ENCODE data around the gene MIGA2. TPM values are rescaled to one million over a fixed set of nuclear protein-coding genes. Genes with fewer than 3 reads are reported as not detected.
A peak's percentile ranks its signal among the peaks of the same experiment; 100 is the strongest.

MIGA2 gene
- total RNA-seq, 1 donor from 2014 or later = 38.3 TPM

DNA sequence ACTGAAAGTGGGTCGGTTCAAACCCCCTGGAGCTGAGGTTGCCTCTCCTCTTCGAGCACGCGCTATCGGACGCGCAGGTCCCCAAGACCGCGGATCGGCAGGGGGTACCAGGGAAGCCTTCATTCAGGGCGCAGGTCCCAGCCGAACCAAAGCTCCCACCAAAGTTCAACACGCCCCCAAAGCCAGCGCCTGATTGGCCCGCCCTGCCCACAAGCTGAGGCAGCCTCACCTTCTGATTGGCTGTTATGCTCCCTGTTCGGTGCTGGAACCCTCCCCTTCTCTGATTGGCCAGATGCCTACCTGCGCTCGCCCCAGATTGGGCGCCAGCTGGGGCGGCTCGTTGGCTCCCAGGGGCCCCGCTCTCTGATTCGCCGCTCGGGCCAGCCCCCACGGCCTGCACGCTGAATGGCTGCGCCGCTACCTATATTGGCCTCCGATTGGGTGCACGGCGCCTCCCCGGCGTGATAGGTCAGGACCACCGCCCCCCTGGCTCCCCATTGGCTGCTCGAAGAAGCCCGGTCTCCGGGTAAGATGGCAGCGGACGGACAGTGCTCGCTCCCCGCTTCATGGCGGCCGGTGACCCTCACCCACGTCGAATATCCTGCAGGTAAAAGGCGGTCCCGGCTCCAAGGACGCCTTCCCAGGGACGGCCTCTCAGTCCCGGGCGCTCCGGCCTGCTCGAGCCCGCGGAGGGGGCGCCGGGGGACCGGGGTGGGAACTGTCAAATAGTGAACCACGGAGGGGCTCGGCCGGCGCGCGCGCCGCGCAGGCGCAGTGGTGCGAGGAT, 44.4 kb downstream of the MIGA2 start, which contains the start of gene DOLPP1:
Gene DOLPP1, plus strand, starts transcription at position 511 of the 787 bp plus-strand sequence. Its CDS starts 21 bp downstream, at position 532.
- peaks cover 36% of the 10 kb centered on the region for H3K4me1 Mint-ChIP-seq
- H3K4me3 Mint-ChIP-seq = peak within 1 kb of the TSS; percentile 95
- DNase-seq (ENCODE audit: low read depth, low spot score) = peak; percentile 96
- TF ChIP-seq, protein P1, sequence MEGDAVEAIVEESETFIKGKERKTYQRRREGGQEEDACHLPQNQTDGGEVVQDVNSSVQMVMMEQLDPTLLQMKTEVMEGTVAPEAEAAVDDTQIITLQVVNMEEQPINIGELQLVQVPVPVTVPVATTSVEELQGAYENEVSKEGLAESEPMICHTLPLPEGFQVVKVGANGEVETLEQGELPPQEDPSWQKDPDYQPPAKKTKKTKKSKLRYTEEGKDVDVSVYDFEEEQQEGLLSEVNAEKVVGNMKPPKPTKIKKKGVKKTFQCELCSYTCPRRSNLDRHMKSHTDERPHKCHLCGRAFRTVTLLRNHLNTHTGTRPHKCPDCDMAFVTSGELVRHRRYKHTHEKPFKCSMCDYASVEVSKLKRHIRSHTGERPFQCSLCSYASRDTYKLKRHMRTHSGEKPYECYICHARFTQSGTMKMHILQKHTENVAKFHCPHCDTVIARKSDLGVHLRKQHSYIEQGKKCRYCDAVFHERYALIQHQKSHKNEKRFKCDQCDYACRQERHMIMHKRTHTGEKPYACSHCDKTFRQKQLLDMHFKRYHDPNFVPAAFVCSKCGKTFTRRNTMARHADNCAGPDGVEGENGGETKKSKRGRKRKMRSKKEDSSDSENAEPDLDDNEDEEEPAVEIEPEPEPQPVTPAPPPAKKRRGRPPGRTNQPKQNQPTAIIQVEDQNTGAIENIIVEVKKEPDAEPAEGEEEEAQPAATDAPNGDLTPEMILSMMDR (conservative IDR thresholded peaks at IDR 0.05) = no peak
- H3K27ac Mint-ChIP-seq (ENCODE audit: unreplicated experiment) = peak within 1 kb of the TSS; percentile 67
- H3K36me3 Mint-ChIP-seq (ENCODE audit: low read depth) = no peaks in the 10 kb centered on the region
- no peaks in the 10 kb centered on the region for H3K9me3 Mint-ChIP-seq
- H3K27me3 Mint-ChIP-seq (ENCODE audit: low read depth) = no peaks in the 10 kb centered on the region

- H3K36me3 Mint-ChIP-seq (ENCODE audit: low read depth) = no peaks in the 10 kb centered on the region
- TF ChIP-seq, protein P1 (conservative IDR thresholded peaks at IDR 0.05) = no peak
- H3K27ac Mint-ChIP-seq (ENCODE audit: unreplicated experiment) = peak overlapping the region; percentile 19
- H3K4me1 Mint-ChIP-seq = peaks cover 36% of the 10 kb centered on the region
- H3K27me3 Mint-ChIP-seq (ENCODE audit: low read depth) = no peaks in the 10 kb centered on the region
- no peak for DNase-seq (ENCODE audit: low read depth, low spot score)
- H3K4me3 Mint-ChIP-seq = peak overlapping the region; percentile 95
- H3K9me3 Mint-ChIP-seq = no peaks in the 10 kb centered on the region
These were observed 45.0 kb downstream of the MIGA2 start for GRCh38 chr9:129081388-129081904.

DNA sequence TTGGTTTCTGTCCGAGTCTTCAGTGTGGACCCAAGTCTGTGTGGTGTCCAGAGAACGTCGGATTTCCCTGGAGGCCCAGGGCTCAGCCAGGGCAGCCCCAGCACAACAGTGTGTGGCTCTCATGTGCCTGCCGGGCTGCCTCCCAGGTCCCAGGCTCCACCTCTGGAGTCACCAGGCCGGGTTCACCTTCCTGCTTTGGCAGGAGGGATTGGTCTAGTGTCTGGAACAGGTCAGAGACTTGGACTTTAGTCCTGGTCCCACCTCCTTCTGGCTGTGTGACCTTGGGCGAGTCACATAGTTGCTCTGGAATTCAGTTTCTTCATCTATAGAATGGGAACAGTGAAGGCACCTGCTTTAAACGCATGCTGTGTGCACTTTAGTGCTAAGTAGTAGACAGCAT, 47.7 kb downstream of the MIGA2 start:
- H3K9me3 Mint-ChIP-seq = no peaks in the 10 kb centered on the region

DNA sequence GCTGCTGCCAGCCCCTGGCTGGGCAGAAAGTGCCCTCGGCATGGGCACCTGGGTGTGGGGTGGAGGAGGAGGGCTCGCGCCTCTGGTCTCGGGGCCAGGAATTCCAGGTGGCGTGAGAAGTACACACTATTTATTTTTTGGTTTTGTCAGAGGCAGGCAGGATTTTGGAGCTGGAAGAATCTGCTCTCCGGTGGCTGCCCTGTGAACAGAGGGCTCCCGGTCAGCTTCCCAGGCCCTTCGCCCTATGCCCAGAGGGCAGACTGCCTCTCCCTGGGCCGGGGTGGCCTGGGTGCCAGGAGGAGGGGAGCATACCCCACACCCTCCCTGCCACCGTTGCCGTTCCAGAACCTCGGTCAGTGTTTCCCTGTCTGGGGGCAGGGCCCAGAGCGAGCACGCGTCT, 52.8 kb downstream of the MIGA2 start:
- Mint-ChIP-seq H3K27ac (ENCODE audit: unreplicated experiment) (no peak overlapping the region), H3K4me1 (peaks cover 4% of the 10 kb centered on the region), H3K9me3 (no peaks in the 10 kb centered on the region), H3K36me3 (ENCODE audit: low read depth) (no peaks in the 10 kb centered on the region), H3K27me3 (ENCODE audit: low read depth) (no peaks in the 10 kb centered on the region), H3K4me3 (no peak overlapping the region)
- TF ChIP-seq, protein P1 (conservative IDR thresholded peaks at IDR 0.05) = no peak
- DNase-seq (ENCODE audit: low read depth, low spot score) = no peak

More for the DNA sequence above, 47.7 kb downstream of the MIGA2 start:
- peaks cover 29% of the 10 kb centered on the region for H3K4me1 Mint-ChIP-seq
- DNase-seq (ENCODE audit: low read depth, low spot score) = no peak
- TF ChIP-seq, protein P1 (conservative IDR thresholded peaks at IDR 0.05) = no peak
- H3K4me3 Mint-ChIP-seq = no peak overlapping the region
- no peak overlapping the region for H3K27ac Mint-ChIP-seq (ENCODE audit: unreplicated experiment)
- no peaks in the 10 kb centered on the region for H3K27me3 Mint-ChIP-seq (ENCODE audit: low read depth)
- no peaks in the 10 kb centered on the region for H3K36me3 Mint-ChIP-seq (ENCODE audit: low read depth)

DNA sequence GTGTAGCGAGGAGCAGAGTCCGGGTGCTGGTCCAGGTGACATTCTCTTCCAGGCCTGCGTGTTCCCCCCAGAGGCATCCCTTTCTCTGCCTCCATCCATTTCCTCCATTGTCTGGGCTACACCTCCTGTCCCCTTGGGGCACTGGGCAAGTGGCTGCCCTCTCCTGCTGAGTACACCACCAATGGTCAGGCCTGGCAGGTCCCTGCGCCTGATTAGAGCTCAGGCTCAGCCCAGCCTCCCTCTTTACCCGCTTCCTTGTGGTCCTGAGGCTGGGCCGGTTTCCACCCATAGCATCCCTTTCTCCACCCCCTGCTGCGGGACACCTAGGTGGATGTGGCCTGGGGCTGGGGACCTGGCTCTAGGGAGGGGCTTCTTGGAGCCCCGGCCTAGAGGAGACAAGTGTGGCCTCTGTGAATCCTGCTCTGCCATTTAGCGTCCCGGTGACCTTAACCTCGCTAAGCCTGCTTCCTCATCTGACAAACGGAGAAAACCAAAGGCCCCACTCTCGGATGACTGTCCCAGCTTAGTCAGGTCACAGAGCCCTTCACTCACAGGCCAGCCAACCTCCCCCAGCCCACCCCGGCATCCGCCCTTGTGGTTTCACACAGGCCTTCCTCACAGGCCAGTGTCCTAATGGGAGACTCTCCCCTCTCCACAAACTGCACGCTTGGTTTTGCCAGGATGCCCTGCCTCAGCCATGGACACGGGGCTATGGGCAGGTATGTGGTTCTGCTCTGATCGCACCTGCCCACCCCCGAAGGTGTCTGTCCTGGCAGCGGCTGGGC, 57.4 kb downstream of the MIGA2 start:
- Mint-ChIP-seq H3K27me3 (ENCODE audit: low read depth) (no peaks in the 10 kb centered on the region), H3K9me3 (no peaks in the 10 kb centered on the region), H3K4me1 (peaks cover 4% of the 10 kb centered on the region), H3K27ac (ENCODE audit: unreplicated experiment) (peak overlapping the region; percentile 81), H3K4me3 (no peak overlapping the region), H3K36me3 (ENCODE audit: low read depth) (no peaks in the 10 kb centered on the region)
- no peak for DNase-seq (ENCODE audit: low read depth, low spot score)
- TF ChIP-seq, protein P1 (conservative IDR thresholded peaks at IDR 0.05) = no peak
